IMR-90 (cell line): ENCODE results near the gene DPCD. TPM values are rescaled to one million over a fixed set of nuclear protein-coding genes. Genes with fewer than 3 reads are reported as not detected.

Experiments used
- ATAC-seq: fragments of 200-7000 bp; cut with Tn5 transposase; 2 replicates; pipeline ENCODE4 v1.9.1; 2020; ENCODE audit warnings: low read depth, mild to moderate bottlenecking, moderate library complexity
- BruUV-seq: library from RNA; stranded (reverse); fragments of 400-500 nt; replicated peaks from 2 replicates; lab custom pipeline; 2021; lab: Mats Ljungman, UMichigan
- CTCF ChIA-PET: fragments of 300-600 bp; formaldehyde crosslinking; extraction: SDS; loops from one replicate; lab custom pipeline; 2021; ENCODE audit warnings: antibody characterized with exemption; lab: Yijun Ruan, JAX
- POLR2A ChIA-PET: fragments of 300-600 bp; sonication (Branson Sonifier 250); formaldehyde crosslinking; loops from one replicate; lab custom pipeline; 2022; ENCODE audit warnings: antibody characterized with exemption; ENCODE audit not compliant: unreplicated experiment; lab: Charles Lee
- DNase-seq: peaks from one replicate; pipeline ENCODE4 v3.0.0; 2013
- H2AFZ ChIP-seq: replicated peaks from 2 replicates; pipeline ENCODE3; 2013; ENCODE audit warnings: low read length, mild to moderate bottlenecking; ENCODE audit not compliant: poor library complexity
- H2AK5ac ChIP-seq: 2 replicates; pipeline ENCODE4 v1.6.1; 2013; ENCODE audit warnings: low read depth, low read length, inconsistent platforms
- H2AK9ac ChIP-seq: replicated peaks from 2 replicates; pipeline ENCODE3; 2013; ENCODE audit warnings: mild to moderate bottlenecking, low read depth, low read length, moderate library complexity; ENCODE audit not compliant: poor library complexity
- H2BK120ac ChIP-seq: 2 replicates; pipeline ENCODE4 v1.6.1; 2013; ENCODE audit warnings: low read depth, low read length, inconsistent platforms
- H2BK15ac ChIP-seq: 3 replicates; pipeline ENCODE4 v1.6.1; 2013; ENCODE audit warnings: low read depth, low read length, inconsistent platforms
- H2BK20ac ChIP-seq: 2 replicates; pipeline ENCODE4 v1.6.1; 2013; ENCODE audit warnings: low read depth, mild to moderate bottlenecking, inconsistent platforms, low read length, moderate library complexity
- H2BK5ac ChIP-seq: 2 replicates; pipeline ENCODE4 v1.6.1; 2013; ENCODE audit warnings: mild to moderate bottlenecking, low read depth, low read length, inconsistent platforms; ENCODE audit not compliant: poor library complexity, severe bottlenecking
- H3K14ac ChIP-seq: replicated peaks from 2 replicates; pipeline ENCODE4 v1.6.1; 2013; ENCODE audit warnings: low read depth, low read length, inconsistent platforms
- H3K18ac ChIP-seq: 2 replicates; pipeline ENCODE4 v1.6.1; 2013; ENCODE audit warnings: low read depth, low read length, control low read depth
- H3K23ac ChIP-seq: 2 replicates; pipeline ENCODE4 v1.6.1; 2013; ENCODE audit warnings: low read depth, low read length, inconsistent platforms
- H3K27ac ChIP-seq: 2 replicates; pipeline ENCODE4 v1.5.1; 2013; ENCODE audit warnings: mild to moderate bottlenecking, control low read depth, low read length; ENCODE audit not compliant: insufficient read depth
- H3K27me3 ChIP-seq: 2 replicates; pipeline ENCODE4 v1.6.1; 2013; ENCODE audit warnings: low read length; ENCODE audit not compliant: control insufficient read depth, insufficient read depth
- H3K36me3 ChIP-seq: 2 replicates; pipeline ENCODE4 v1.6.1; 2013; ENCODE audit warnings: low read length, mixed read lengths; ENCODE audit not compliant: control insufficient read depth, insufficient read depth
- H3K4ac ChIP-seq: 2 replicates; pipeline ENCODE4 v1.6.1; 2013; ENCODE audit warnings: low read depth, low read length, inconsistent platforms
- H3K4me1 ChIP-seq: 2 replicates; pipeline ENCODE4 v1.6.1; 2013; ENCODE audit warnings: low read length, mixed read lengths; ENCODE audit not compliant: control insufficient read depth, insufficient read depth
- H3K4me2 ChIP-seq: 2 replicates; pipeline ENCODE4 v1.6.1; 2013; ENCODE audit warnings: low read depth, mild to moderate bottlenecking, control low read depth, low read length, moderate library complexity
- H3K4me3 ChIP-seq: 2 replicates; pipeline ENCODE4 v1.5.1; 2013; ENCODE audit warnings: low read depth, mild to moderate bottlenecking, control low read depth, low read length, moderate library complexity; ENCODE audit not compliant: insufficient read depth
- H3K56ac ChIP-seq: 2 replicates; pipeline ENCODE4 v1.6.1; 2013; ENCODE audit warnings: low read length, inconsistent platforms; ENCODE audit not compliant: insufficient read depth; ENCODE audit errors: extremely low read depth
- H3K79me1 ChIP-seq, 2 experiments: 2 replicates each; pipeline ENCODE4 v1.6.1; 2013; ENCODE audit warnings: low read length in 2 of 2, inconsistent platforms in 1 of 2, low read depth in 1 of 2
- H3K9ac ChIP-seq: 2 replicates; pipeline ENCODE4 v1.6.1; 2013; ENCODE audit warnings: low read depth, low read length, control low read depth
- H3K9me1 ChIP-seq: 2 replicates; pipeline ENCODE4 v1.6.1; 2013; ENCODE audit warnings: low read length, inconsistent platforms; ENCODE audit not compliant: insufficient read depth
- H3K9me3 ChIP-seq: 2 replicates; pipeline ENCODE4 v1.6.1; 2013; ENCODE audit warnings: low read length; ENCODE audit not compliant: control insufficient read depth, insufficient read depth
- H4K20me1 ChIP-seq: 2 replicates; pipeline ENCODE4 v1.6.1; 2013; ENCODE audit warnings: low read length, inconsistent platforms; ENCODE audit not compliant: insufficient read depth
- H4K5ac ChIP-seq: 2 replicates; pipeline ENCODE4 v1.6.1; 2013; ENCODE audit warnings: mild to moderate bottlenecking, low read depth, low read length, control low read depth
- H4K8ac ChIP-seq, 2 experiments: 2 replicates each; pipeline ENCODE4 v1.6.1; 2013; ENCODE audit warnings: low read depth in 2 of 2, low read length in 2 of 2, control low read depth in 1 of 2, inconsistent platforms in 1 of 2
- H4K91ac ChIP-seq: 2 replicates; pipeline ENCODE4 v1.6.1; 2013; ENCODE audit warnings: low read depth, low read length, inconsistent platforms; ENCODE audit not compliant: insufficient read depth
- BHLHE40 ChIP-seq: fragments of 150-350 bp; IDR thresholded peaks from 2 replicates; pipeline ENCODE4 v1.6.1; 2016; ENCODE audit warnings: mild to moderate bottlenecking, low read depth, low read length
- CEBPB ChIP-seq: IDR thresholded peaks from 2 replicates; pipeline ENCODE4 v1.6.1; 2012; ENCODE audit warnings: low read depth, low read length, improper control_type of control experiment
- CHD1 ChIP-seq: IDR thresholded peaks from 2 replicates; pipeline ENCODE4 v1.6.1; 2012; ENCODE audit warnings: low read depth, low read length, improper control_type of control experiment
- CTCF ChIP-seq: conservative IDR thresholded peaks from 2 replicates; pipeline ENCODE4 v1.5.1; 2012; ENCODE audit warnings: mild to moderate bottlenecking, low read depth, low read length, improper control_type of control experiment
- FOS ChIP-seq: fragments of 150-350 bp; IDR thresholded peaks from 2 replicates; pipeline ENCODE4 v1.6.1; 2016; ENCODE audit warnings: low read depth, low read length
- MAZ ChIP-seq: IDR thresholded peaks from 2 replicates; pipeline ENCODE4 v1.6.1; 2012; ENCODE audit warnings: low read depth, mild to moderate bottlenecking, low read length, improper control_type of control experiment, moderate library complexity, borderline replicate concordance
- NFE2L2 ChIP-seq: fragments of 150-350 bp; IDR thresholded peaks from 2 replicates; pipeline ENCODE4 v1.6.1; 2016; ENCODE audit warnings: low read depth, mild to moderate bottlenecking, low read length
- POLR2A ChIP-seq: IDR thresholded peaks from 2 replicates; pipeline ENCODE4 v1.6.1; 2012; ENCODE audit warnings: mild to moderate bottlenecking, low read depth, low read length
- RCOR1 ChIP-seq: IDR thresholded peaks from 2 replicates; pipeline ENCODE4 v1.6.1; 2012; ENCODE audit warnings: mild to moderate bottlenecking, low read length, improper control_type of control experiment; ENCODE audit not compliant: insufficient replicate concordance
- RFX5 ChIP-seq: IDR thresholded peaks from 2 replicates; pipeline ENCODE4 v1.8.0; 2012; ENCODE audit warnings: low read depth, mild to moderate bottlenecking, low read length, moderate library complexity
- SMC3 ChIP-seq: fragments of 150-350 bp; IDR thresholded peaks from 2 replicates; pipeline ENCODE4 v1.6.1; 2016; ENCODE audit warnings: low read depth, mild to moderate bottlenecking, antibody characterized with exemption, low read length, moderate library complexity
- USF2 ChIP-seq: fragments of 150-350 bp; IDR thresholded peaks from 2 replicates; pipeline ENCODE4 v1.6.1; 2017; ENCODE audit warnings: mild to moderate bottlenecking, antibody characterized with exemption, low read length, low read depth
- WGBS, 2 experiments: methylation state at CpG; one replicate each; pipeline versions ENCODE4 v1.1.5 to v1.1.7; 2013; ENCODE audit warnings: missing lambda C conversion rate in 2 of 2; ENCODE audit not compliant: insufficient read length in 1 of 2; ENCODE audit errors: extremely low coverage in 2 of 2; 5-methylcytosine and 5-hydroxymethylcytosine counted together
- dilution Hi-C: fragments of 300-500 bp; cut with HindIII; formaldehyde crosslinking; loops from one replicate; pipeline ENCODE4 v1.14.3; 2018; ENCODE audit warnings: low sequenced_read_pairs; ENCODE audit not compliant: unreplicated experiment
- in situ Hi-C: fragments of 300-500 bp; cut with MboI; formaldehyde crosslinking; loops from 3 replicates; pipeline ENCODE4 v1.14.3; 2019; ENCODE audit warnings: low sequenced_read_pairs, inconsistent platforms, mixed read lengths
- intact Hi-C: fragments of 100-400 bp; cut with micrococcal nuclease; formaldehyde crosslinking; loops from 2 replicates; pipeline ENCODE4 v1.10.0; 2022
- polyA plus RNA-seq, 3 experiments: library from polyadenylated mRNA; depleted of rRNA; stranded (reverse); fragments of >200 nt; gene quantifications; 2 replicates each; pipeline ENCODE4 v1.2.3, GENCODE V29; 2012; ENCODE audit warnings: low replicate concordance in 1 of 3
- total RNA-seq: library from RNA; depleted of rRNA; stranded (reverse); fragments of >200 nt; gene quantifications from 2 replicates; pipeline ENCODE4 v1.2.3, GENCODE V29; 2012

DPCD gene
- total and polyA plus RNA-seq, 2 of the 4 experiments (the other 2 are of a cell fraction): 59.1 to 73.7 TPM

- in situ Hi-C loops: no loop called here
- no TSS peak for BruUV-seq
- no peak overlapping the region for H3K23ac ChIP-seq
- no peak overlapping the region for H4K8ac ChIP-seq
- no peak overlapping the region for H3K56ac ChIP-seq
- H3K9me3 ChIP-seq: no peaks in the 10 kb centered on the region
- no peak overlapping the region for H2BK5ac ChIP-seq
- ATAC-seq (no peak), DNase-seq (no peak)
- intact Hi-C loops: no loop called here
- no peak overlapping the region for H2BK20ac ChIP-seq
- H3K79me1 ChIP-seq: no peaks in the 10 kb centered on the region
- no peak overlapping the region for H3K27ac ChIP-seq
- no peak overlapping the region for H4K91ac ChIP-seq
- no peaks in the 10 kb centered on the region for H3K4me1 ChIP-seq
- H3K27me3 ChIP-seq: no peaks in the 10 kb centered on the region
- POLR2A ChIA-PET: no interaction called here
- 83% methylated on average over 1 of the region's 2 CpGs; no CpG with 5 or more reads in 1 of the 2 experiments for WGBS, 2 experiments
- H2AK9ac ChIP-seq: no peak overlapping the region
- no peak overlapping the region for H4K5ac ChIP-seq
- dilution Hi-C loops: no loop called here
- CTCF ChIA-PET: interaction anchor here (1.4 kb wide), 1 partner anchor 10 kb away, joined by 3 read pairs; no protein-coding TSS in a partner anchor
- peaks cover 8% of the 10 kb centered on the region; the same call in 1 of the 2 replicates for H3K9me1 ChIP-seq
- no peak overlapping the region for H3K4me3 ChIP-seq
- TF ChIP-seq CHD1 (no peak), SMC3 (no peak), FOS (no peak), RFX5 (no peak), BHLHE40 (no peak), CEBPB (no peak), MAZ (no peak), USF2 (no peak), POLR2A (no peak), NFE2L2 (no peak), CTCF (no peak), RCOR1 (no peak)
- H2AFZ ChIP-seq: no peak overlapping the region
- H2BK120ac ChIP-seq: no peak overlapping the region
- no peak overlapping the region for H2AK5ac ChIP-seq
- H3K9ac ChIP-seq: no peak overlapping the region
- no peak overlapping the region for H3K4ac ChIP-seq
- H3K4me2 ChIP-seq: no peak overlapping the region
- H4K20me1 ChIP-seq: no peaks in the 10 kb centered on the region; the same call in none of the 2 replicates
- no peak overlapping the region for H2BK15ac ChIP-seq
- no peak overlapping the region for H3K14ac ChIP-seq
- H3K36me3 ChIP-seq: peaks cover 13% of the 10 kb centered on the region; the same call in 1 of the 2 replicates
- H3K18ac ChIP-seq: no peak overlapping the region
Measured at GRCh38 chr10:101647255-101647654, 59.1 kb downstream of the DPCD start.
